Fibroblast of the aortic adventitia (primary cell): ENCODE data around the gene TGIF1. TPM values are rescaled to one million over a fixed set of nuclear protein-coding genes. Genes with fewer than 3 reads are reported as not detected.

Experiments used
- DNase-seq: peaks from one replicate; pipeline ENCODE4 v3.0.0-alpha.2; 2010; ENCODE audit warnings: low read depth
- H3K4me3 ChIP-seq: 2 replicates; pipeline ENCODE4 v1.5.1; 2011; ENCODE audit warnings: low read depth, mild to moderate bottlenecking, control low read depth, low read length, moderate library complexity
- total RNA-seq: library from RNA; depleted of rRNA; stranded (reverse); fragments of >200 nt; gene quantifications from 2 replicates; pipeline ENCODE4 v1.2.3, GENCODE V29; 2012; ENCODE audit warnings: low replicate concordance
- TF ChIP-seq, protein P1 (sequence below): IDR thresholded peaks from 2 replicates; pipeline ENCODE4 v1.5.1; 2011; ENCODE audit warnings: mild to moderate bottlenecking, low read length, control low read depth, inconsistent platforms; ENCODE audit not compliant: insufficient read depth

Gene TGIF1
- total RNA-seq, 1 donor = 106 TPM

DNA sequence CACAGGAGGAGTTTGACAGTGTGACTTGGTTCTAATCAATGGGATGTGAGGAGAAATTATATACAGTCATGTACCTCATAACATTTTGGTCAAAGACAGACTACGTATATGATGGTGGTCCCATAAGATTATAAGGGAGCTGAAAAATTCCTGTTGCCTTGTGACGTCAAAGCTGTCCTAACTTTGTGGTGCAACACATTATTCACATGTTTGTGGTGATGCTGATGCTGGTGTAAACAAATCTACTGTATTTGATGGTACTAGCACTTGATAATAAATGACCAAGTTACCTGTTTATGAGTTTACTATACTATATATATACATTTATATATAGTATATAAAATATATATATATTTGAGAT lies 29.1 kb upstream of the TGIF1 start:
- no peak overlapping the region for H3K4me3 ChIP-seq
- DNase-seq = no peak
- TF ChIP-seq, protein P1, sequence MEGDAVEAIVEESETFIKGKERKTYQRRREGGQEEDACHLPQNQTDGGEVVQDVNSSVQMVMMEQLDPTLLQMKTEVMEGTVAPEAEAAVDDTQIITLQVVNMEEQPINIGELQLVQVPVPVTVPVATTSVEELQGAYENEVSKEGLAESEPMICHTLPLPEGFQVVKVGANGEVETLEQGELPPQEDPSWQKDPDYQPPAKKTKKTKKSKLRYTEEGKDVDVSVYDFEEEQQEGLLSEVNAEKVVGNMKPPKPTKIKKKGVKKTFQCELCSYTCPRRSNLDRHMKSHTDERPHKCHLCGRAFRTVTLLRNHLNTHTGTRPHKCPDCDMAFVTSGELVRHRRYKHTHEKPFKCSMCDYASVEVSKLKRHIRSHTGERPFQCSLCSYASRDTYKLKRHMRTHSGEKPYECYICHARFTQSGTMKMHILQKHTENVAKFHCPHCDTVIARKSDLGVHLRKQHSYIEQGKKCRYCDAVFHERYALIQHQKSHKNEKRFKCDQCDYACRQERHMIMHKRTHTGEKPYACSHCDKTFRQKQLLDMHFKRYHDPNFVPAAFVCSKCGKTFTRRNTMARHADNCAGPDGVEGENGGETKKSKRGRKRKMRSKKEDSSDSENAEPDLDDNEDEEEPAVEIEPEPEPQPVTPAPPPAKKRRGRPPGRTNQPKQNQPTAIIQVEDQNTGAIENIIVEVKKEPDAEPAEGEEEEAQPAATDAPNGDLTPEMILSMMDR = no peak

DNA sequence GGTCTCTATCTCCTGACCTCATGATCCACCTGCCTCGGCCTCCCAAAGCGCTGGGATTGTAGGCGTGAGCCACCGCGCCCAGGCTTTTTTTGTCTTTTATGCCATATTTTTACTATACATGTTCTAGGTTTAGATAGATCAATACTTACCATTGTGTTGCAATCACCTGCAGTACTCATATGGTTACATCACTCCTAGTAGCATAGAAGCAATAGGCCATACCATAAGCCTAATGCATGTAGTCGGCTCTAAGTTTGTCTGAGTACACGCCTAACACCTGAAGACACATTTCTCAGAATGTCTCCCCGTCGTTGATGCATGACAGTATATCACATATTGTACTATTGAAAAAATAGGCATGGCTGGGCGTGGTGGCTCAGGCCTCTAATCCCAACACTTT lies 27.1 kb upstream of the TGIF1 start:
- no peak overlapping the region for H3K4me3 ChIP-seq
- DNase-seq = no peak
- TF ChIP-seq, protein P1 = no peak

DNA sequence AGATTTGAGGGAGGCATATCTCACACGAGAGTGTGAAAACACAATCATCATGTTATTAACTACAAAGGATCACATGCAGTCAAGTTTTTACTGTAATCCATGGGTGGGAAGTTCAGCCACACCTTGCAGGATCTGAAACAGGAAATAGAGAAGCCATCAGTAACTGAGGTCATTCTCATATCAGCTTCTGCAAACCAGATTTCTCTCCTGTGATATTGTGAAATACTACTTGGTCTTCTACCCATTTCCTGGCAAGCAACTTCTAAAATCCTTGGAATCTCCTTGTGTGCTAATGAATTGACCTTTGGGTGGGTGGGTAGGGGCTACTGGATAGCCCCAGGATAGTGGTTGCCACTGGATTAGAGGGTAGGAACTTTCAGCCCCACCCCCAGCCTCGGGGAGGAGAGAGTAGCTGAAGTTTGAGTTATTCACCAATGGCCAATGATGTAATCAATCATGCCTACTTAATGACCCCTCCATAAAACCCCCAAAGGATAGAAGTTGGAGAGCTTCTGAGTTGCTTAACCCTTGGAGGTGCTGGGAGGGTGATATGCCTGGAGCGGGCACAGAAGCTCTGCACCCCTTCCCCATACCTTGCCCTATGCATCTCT lies 25.6 kb upstream of the TGIF1 start:
- H3K4me3 ChIP-seq = no peak overlapping the region
- TF ChIP-seq, protein P1 = no peak
- peak; percentile 16 for DNase-seq

DNA sequence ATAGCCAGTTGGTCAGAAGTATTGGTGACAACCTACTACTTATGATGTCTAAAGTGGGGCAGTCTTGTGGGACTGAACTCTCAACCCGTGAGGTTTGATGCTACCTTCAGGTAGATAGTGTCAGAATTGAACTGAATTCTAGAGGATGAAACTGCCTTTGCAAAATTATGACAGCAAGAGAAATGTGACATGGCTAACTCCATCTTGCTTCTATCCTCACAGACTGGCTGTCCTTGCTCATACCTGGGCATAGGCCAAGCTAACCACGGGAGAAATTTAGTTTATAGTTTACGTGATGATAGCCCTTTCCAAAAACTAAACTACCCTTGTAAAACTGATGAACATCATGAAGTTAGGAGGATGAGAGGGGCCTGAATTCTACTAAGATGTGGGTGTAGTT lies 24.9 kb upstream of the TGIF1 start:
- TF ChIP-seq, protein P1 = no peak
- no peak for DNase-seq
- no peak overlapping the region for H3K4me3 ChIP-seq

DNA sequence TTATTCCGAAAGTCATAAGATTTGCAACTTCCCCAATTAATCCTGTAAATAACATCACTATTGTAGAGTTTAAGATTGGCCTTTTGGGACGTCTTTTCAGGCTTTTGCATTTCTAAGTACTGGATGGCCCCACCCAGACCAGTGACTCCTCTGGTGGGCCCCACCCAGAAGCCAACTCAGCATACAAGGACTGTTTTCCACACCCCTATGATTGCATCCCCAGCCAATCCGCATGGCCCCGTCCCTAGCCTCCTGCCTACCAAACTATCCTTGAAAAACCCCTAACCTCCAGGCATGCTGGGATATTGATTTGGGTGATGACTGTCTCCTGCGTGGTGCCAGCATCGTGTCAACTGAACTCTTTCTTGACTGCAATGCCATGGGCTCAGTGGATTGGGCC lies 24.5 kb upstream of the TGIF1 start:
- no peak overlapping the region for H3K4me3 ChIP-seq
- no peak for DNase-seq
- TF ChIP-seq, protein P1 = no peak

DNA sequence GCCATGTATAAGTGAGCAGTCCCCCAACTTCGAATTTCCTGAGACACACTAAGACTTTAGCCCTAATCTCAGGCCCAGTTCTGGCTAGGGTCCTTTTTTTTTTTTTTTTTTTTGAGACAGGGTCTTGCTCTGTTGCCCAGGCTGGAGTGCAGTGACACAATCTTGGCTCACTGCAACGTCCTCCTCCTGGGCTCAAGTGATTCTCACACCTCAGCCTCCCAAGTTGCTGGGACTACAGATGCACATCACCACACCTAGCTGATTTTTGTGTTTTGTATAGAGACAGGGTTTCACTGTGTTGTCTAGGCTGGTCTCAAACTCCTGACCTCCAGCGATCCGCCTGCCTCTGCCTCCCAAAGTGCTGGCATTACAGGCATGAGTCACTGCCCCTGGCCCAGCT lies 23.9 kb upstream of the TGIF1 start:
- no peak for DNase-seq
- TF ChIP-seq, protein P1 = no peak
- H3K4me3 ChIP-seq = no peak overlapping the region

DNA sequence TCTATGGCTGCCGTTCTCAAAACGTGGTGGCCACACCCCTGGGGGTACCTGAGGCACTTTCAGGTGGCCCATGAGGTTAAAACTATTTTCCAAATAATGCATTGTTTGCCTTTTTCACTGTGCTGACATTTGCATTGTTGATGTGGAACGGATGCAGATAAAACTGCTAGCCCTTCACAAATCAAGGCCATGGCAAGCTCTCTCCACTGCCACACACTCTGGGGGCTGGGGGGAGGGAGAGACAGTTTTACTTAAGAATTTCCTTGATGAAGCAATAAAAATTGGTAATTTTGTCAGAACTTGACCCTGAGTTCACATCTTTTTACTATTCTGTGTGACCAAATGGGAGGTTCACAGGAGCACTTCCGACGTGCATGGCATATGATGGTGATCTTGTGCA lies 22.0 kb upstream of the TGIF1 start:
- H3K4me3 ChIP-seq = no peak overlapping the region
- no peak for DNase-seq
- TF ChIP-seq, protein P1 = no peak
